Hematopoietic multipotent progenitor cell treated with erythropoietin and hydrocortisone succinate and interleukin-3 and kit ligand, for 6 days (in vitro differentiated cells): Measurements from ENCODE around the gene GBP7.
"Not testable (repeated sequence)": the region's sequence is repeated elsewhere in the genome, so short reads cannot be mapped to it uniquely, and the experiment has no call there.

Experiments used
- DNase-seq: peaks from one replicate; pipeline ENCODE4 v3.0.0-alpha.2; 2015

GBP7 gene, protein sequence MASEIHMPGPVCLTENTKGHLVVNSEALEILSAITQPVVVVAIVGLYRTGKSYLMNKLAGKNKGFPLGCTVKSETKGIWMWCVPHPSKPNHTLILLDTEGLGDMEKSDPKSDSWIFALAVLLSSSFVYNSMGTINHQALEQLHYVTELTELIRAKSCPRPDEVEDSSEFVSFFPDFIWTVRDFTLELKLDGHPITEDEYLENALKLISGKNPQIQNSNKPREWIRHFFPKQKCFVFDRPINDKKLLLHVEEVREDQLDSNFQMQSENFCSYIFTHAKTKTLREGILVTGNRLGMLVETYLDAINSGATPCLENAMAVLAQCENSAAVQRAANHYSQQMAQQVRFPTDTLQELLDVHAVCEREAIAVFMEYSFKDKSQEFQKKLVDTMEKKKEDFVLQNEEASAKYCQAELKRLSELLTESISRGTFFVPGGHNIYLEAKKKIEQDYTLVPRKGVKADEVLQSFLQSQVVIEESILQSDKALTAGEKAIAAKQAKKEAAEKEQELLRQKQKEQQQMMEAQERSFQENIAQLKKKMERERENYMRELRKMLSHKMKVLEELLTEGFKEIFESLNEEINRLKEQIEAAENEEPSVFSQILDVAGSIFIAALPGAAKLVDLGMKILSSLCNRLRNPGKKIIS

DNA sequence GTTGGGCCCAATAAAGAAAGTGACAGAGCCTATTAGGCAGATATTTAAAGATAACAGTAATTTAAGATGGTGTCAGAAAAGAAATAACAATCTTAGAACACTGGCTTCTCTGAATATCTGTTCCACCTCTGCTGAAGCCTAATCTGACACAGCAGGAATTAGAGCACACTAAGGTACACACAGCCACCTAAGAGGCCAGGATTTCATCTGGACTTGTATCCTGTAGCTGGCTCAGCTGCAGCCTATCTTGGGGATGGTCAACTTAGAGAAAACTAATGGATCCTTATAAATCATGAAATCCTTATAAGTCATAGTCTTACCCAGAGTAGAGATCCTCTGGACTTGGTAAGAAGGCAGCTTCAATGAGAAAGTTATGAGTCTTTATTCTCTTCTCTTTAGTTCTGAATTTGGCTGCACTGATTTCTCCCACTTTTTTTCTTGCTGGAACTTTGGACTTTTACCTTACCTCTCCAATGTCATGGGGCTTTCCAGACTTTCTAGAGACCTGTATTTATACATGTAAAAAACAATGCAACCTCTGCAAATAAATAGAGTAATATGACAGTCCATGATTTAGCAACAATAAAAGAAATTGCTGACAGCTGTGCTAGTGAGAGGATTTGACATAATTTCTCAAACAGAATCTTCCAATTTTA, at the start of gene GBP7:
Gene GBP7, minus strand, starts transcription at position 403 of the 656 bp plus-strand sequence. CDS start 4,068 bp downstream, outside the sequence.
- DNase-seq = no peak

DNA sequence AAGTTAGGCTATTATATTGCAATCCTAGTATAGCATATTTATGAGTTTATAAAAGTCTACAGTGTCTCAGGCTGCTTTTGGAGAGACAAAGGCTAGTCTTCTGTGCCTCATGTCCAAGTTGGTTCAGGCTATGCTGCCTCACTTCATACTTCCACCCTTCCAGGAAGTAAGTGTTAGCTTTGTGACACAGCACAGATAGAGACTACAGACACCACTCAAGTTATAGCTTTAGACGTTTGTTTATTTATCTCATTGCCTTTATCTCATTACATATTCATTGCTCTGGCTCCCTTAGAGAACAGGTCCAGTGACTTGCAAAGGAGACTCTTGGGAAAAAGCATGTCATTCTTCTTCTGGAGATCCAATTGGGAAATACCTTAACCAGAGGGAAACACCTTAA, 45.5 kb upstream of the GBP7 start:
- DNase-seq = no peak

DNA sequence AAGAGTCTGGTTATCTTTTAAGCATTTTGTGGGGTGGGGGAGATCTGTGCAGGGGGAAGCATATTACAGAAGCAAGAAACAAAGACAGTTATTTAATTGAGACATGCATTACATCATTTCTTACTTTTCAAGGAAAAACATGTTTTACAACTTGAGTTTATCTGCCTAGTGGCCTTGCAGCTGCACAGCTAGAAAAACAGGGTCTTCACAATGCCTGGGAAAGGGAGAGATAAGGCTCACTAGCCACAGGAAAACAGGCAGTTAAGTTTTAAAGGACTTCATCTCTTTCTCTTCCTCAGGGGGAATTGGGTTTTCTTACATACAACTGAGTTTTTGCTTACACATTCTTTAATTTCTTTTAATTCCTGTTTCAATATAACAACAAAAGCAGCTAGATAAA, 44.0 kb upstream of the GBP7 start:
- peak; percentile 45 for DNase-seq

DNA sequence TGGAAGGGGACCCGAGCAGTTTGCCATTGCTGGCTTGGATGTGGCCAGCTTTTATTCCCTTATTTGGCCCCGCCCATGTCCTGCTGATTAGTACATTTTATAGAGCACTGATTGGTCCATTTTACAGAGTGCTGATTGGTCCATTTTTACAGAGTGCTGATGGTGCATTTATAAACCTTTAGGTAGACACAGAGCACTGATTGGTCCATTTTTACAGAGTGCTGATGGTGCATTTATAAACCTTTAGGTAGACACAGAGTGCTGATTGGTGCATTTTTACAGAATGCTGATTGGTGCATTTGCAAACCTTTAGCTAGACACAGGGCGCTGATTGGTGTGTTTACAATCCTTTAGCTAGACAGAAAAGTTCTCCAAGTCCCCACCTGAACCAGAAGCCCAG, 43.1 kb upstream of the GBP7 start:
- not testable (repeated sequence) for DNase-seq

DNA sequence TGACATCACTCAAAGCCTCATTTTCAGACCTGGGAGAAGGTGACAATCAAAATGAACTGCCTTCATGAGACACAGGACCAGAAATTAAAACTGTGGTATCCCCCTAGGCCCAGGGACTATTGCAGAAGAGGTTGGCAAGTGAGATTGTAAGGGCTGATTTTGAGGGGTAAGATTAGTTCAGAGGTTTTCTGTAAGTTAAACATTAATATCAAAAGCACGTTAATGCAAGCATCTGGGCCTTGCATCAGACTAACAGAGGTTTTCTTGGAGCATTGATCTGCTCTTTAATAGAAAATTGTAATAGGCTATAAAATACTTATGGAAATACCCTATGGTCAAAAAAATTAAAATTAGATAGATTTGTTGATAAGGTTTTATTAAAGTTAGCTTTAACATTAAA, 37.5 kb upstream of the GBP7 start:
- DNase-seq = no peak

DNA sequence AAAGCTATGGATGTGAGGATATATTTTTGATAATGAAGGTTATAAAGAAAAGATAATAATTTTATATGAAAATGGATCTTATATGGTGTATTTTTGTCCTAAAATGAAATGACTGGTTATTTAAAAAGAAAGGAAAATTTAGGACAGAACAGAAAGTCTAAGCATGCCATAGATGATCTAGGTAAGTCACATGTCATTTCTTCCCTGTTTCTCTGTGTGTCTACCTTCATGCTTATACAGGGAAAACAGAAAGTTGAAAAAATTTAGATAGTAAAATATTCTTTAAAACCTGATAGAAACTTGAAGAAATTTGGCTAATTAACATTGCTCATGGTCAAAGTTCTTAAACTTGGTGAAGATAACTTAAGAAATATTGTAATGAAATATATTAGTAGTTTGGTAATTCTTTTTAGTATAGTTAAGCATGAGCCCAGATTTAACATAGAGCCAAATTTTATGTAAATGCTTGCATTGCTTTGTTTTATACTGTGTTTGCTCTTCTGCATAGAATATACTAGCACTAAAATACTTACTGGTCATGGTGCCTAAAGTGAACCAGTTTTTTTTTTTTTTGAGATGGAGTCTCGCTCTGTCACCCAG, 35.3 kb upstream of the GBP7 start:
- no peak for DNase-seq

DNA sequence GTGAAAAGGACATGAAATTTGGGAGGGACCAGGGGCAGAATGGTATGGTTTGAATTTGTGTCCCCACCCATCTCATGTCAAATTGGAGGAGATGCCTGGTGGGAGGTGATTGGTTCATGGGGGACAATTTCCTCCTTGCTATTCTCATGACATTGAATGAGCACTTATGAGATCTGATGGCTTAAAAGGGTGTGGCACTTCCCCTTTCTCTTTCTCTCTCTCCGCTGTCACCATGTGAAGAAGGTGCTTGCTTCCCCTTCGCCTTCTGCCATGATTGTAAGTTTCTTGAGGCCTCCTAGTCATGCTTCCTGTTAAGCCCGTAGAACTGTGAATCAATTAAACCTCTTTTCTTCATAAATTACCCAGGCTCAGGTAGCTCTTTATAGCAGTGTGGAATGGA, 30.6 kb upstream of the GBP7 start:
- DNase-seq = no peak

DNA sequence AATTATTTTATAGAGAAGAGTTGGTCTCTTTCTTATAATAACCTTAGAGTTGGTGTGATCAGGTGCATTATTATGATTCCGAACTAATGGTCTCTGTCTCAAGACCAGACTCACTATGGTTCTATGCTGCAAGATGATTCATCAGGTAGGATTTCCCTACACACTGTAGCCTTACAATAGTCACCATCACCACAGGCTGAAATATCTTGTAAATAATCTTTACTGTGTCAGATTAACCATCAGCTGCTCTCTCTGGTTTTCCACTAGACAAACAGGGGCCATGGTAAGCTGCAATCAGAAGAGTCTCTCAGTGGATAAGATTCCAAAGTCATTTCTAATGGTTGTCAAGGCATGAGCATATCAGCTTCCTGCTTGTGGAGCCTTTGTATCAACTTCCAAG, 27.4 kb upstream of the GBP7 start:
- DNase-seq = no peak

DNA sequence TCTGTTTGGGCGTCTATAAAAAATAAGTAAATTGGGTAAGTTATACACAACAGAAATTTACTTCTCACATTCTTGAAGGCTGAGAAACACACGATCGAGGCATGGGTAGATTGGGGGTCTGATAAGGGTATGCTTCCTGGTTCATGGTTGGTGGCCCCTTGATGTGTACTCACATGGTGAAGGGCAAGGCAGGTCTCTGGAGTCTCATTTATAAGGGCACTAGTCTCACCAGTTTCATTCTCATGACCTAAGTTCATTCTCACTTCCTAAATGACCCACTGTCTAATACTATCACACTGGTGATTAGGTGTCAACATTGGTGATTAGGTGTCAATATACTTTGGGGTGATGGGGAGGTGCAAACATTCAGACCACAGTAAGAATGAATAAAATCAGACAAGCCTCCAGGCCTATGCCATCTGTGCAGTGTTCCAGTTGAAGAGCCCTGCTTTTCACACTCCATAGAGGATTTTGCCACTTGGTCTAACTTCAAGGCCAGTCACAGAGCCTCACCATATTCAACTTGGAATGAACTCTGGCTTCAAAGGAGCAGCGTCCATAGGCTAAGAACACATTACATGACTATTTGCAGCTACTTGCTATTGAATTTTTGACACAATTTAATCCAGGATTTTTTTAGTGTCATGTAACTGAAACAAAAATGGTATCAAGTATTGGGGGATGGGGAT, 25.4 kb upstream of the GBP7 start:
- DNase-seq = no peak

DNA sequence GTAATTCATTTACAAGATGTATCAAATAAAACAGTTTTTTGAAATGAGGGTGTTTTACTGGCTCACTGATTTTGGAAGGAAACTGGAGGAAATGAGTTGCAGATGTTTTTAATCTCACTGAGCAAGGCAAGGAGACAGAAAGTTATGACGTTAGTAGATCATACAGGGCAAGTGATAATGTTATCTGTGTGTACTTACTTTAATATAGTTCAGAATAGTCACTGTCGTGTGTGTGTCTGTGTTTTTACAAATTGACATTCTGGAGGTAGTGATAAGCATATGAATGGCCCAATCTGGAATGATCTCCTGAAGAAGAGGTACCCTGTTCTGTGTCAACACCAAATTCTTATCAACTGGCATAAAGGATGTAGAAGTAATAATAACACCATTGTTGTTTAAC, 24.9 kb upstream of the GBP7 start:
- DNase-seq = peak; percentile 71

DNA sequence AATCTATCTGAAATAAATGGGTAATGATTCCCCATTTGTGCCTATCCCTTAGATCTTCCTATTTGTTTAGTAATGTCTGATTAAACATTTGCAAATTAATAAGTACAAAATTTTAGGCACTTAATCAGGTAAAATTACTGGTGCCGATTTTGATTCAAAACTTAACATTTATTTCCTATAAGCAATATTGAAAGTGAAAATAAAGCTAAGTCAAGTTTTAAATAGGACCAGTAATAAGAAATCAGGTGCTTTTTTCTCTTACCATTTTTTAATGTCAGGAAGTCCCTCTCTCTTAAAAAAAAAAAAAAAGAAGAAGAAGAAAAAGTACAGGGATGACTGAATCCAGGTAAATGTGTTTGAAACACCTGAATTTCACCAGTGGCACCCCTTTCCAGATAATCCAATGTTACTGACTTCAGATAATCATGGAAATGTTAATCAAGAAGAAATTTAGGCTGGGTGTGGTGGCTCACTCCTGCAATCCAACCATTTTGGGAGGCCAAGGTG, 23.8 kb upstream of the GBP7 start:
- DNase-seq = no peak

DNA sequence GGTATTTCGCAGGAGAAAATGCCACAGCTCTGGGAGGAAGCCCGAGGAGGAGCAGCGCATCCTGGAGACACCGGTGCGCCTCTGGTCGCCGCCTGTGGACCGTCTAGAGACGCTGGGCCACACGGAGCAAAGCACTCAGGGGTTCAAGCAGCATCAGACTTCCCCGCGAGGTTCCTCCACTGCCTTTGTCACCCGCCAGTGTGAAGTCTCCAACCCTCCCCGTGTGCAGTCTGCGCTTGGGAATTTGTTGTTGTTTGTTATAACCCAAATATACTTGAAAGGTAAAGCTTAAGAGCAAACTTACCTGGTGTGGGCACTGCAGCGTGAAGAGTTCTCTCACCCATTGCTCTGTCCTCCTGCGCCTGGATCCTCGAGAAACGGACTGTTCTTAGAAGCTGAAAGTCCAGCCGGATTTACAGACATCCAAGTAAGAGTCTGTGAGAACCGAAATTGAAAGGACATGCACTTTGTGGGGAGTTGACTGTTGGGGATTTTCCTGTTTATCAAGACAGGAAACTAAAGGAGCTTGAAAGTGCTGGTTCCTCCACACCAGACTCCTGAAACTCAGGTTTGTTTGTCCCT, 22.8 kb upstream of the GBP7 start, which contains the start of gene GBP4:
Gene GBP4, minus strand, starts transcription at position 452 of the 582 bp plus-strand sequence. Its CDS starts 108 bp downstream, at position 344.
- DNase-seq = peak; percentile 51

DNA sequence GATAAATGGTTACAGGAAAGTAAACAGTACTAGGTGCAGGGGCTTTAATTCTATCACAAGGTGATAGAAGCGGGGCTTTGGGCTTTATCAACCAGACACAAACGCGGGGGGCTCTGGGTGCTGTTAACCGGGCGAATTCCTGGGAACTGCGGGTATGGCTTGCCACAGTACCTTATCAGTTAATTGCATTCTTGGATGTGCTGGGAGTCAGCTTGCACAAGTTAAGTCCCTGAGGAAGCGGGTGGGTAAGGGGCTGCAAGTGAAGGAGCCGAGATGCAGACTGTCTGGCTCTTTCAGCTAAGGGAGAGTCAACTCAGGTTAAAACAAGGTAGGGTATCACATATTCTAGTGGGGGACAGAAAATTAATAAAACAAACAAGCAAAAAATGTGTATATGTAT, 22.3 kb upstream of the GBP7 start:
- no peak for DNase-seq

DNA sequence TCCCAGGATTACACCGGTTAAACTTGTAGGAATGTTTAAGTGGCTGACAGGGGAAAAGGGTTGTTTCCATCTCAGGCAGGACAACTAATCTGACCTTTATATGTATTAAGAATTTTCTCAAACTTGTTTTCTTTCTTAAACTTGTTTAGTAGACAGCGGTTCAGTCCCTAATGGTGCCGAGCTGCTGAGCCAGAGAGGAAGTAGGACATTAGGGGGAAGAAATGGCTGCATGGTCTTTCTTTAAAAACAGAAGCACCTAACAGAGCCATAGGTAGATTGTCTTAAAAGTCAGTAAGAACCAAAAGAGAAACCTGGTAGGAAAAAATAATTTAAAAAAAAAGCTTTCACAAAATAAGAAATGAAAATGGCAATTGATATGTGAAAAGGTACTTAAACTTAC, 19.7 kb upstream of the GBP7 start:
- DNase-seq = no peak

DNA sequence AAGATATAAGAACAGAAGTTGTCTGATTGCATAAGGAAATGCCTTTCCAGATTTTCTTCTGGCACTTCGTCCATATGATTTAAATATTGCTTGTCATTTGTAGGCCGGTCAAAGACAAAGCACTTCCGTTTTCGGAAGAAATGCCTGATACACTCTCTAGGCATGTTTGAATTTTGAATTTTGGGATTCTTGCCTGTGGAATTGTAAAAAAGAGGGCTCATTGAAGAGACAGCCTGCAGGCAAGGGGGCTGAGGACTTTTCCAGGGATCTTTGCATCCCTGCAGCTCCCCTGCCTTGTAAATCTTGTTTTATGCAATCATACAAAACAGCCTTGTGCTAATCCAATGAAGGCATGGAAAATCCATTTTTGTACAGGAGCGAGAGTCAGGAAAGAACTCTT, 15.5 kb upstream of the GBP7 start:
- DNase-seq = no peak

DNA sequence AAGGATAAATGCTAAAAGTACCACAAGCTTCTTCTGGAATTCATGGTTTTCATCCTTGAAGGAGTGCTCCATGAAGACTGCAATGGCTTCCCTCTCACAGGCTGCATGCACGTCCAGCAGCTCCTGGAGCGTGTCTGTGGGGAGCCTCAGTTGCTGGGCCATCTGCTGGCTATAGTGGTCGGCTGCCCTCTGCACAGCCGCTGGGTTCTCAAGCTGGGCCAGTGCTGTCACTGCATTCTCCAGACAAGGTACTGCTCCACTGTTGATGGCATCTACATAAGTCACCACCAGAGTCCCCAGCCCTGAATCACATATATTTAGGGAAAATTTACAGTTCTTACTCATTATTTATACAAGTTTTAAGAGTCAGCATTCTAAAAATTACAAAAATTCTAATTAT, 14.2 kb upstream of the GBP7 start:
- no peak for DNase-seq

DNA sequence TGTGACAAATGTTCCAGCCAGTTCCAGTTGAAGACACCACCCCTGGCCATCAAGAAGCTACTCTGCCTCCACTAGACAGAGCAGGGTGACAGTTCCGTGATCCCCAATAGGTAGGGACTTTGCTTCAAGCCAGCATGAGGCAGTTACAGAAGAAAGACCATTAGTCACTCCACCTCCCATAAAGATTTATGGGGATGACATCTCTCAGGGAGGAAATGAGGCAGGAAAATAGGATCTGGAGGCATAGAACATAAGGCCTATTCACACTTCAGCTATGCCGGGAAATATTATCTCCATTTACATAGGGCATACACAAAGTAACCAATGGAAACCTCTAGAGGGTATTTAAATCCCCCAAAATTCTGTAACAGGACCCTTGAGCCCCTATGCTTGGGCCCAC, 3.5 kb upstream of the GBP7 start:
- no peak for DNase-seq

DNA sequence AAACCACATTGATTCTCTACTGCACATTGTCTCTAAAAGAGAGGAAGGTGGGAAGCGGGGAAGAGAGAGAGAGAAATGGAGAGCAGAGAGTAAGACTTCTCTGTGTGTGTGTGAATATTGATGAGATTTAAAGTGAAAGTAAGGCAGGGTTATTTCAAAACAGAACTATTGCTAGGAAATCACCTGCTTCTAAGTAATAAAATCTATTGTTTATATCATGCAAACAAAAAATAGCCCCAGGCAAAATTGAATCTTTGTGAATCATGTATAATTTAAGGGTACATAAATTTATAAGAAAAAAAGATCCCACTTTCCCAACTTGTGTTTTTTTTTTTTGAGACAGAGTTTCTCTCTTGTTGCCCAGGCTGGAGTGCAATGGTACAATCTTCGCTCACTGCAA, 1.2 kb upstream of the GBP7 start:
- no peak for DNase-seq

DNA sequence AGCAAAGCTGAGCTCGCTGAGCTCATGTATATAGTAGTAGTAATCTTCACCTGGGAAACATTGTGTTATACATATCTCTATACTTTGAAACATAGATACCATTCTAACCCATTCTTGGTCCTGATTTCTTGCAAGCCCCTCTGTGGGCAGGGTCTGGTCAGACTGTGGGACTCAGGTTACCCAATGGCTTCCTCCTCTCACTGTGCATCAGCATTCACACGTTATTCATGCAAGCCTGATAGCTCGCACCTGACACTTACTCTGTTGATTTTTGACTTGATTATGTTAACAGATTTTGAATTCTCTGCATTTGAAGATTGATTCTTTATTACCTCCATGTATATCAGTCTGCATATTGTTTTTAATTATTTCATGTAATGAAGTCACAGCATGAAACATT, 1.3 kb downstream of the GBP7 start:
- no peak for DNase-seq

DNA sequence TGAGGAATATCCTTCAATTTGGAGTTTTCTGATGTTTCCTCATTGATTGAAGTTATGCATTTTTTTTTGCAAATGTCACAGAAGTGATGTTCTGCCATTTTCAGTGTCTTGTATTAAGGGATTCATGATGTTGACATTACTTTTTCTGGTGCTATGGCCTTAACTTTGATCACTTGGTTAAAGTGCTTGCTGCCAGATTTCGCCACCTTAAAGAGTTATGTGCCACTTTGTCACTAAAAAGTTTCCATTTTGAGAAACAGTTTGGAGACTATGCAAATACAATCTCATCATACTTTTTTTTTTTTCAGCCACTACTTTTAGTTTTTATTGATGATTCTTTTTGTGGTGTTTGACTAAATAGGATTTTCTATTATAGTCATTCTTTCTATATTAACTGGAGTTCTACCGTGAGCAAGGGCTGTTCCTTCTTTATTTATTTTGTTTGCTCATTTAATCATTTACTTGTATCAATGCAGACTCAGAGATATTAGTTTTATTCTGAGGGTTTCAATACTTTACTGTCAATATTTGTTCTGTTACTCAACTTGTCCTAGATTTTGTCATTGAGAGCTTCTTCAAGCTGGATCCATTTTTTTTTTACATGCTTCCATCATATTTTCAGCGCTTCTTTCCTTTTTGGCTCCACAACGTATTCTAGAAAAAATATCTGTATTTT, 3.2 kb downstream of the GBP7 start:
- DNase-seq = no peak

DNA sequence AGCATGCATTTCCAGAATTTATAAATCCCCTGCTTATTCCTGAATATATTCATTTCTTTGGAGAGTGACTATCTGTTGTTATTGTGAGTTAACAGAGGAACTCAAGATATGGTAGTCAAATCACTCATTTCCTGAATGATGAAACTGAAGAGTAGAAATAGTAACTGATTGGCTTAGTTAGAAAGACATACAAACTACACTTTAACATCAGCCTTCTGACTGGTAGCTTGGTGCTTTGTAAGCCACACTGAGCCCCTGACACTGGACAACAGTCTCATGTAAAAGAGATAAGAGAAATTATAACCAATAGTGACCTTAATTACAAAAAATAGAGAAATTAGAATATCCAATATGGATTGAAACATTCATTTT, 4.8 kb downstream of the GBP7 start:
- DNase-seq = no peak
